ENCODE measurements around the gene DESI1.

DESI1 gene

DNA sequence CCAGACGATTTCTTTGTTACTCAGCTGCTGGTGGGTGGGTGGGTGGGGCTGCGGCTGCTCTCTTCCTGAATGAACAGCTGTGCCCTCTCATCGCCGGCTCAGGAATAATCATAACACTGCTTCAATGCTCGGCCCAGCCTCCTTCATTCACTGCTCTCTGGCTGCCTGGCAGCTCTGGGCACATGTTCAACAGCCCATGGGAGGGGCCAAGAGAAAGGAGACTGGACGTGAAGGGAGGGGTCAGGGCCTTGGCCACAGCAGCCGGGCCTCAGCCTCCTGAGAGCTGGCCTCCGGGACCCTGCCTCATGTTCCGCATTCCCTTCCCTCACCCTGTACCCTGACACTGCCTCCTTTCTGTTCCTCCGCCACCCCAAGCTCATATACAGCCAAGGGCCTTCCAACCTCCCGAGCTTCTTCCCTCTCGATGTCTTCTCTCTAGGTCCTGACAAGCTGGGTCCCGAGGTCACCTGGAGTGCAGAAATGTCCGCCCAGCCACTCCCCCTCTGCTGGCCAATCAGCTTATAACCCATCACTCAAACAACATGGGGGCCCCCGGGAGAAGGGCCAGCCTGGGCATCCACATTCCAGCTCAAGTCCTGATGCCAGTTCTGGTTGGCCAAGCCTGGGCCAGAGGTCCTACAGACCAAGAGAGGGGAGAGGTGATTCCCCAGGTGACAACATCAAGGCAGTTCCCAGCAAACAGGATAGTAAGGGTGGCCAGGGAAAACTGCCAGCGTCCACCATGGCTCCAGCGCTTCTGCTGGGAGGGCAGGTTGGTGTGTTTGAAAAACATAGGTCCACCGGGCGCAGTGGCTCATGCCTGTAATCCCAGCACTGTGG lies 63.2 kb downstream of the DESI1 start:
- DNase-seq (ENCODE audit: low read depth): no peak

DNA sequence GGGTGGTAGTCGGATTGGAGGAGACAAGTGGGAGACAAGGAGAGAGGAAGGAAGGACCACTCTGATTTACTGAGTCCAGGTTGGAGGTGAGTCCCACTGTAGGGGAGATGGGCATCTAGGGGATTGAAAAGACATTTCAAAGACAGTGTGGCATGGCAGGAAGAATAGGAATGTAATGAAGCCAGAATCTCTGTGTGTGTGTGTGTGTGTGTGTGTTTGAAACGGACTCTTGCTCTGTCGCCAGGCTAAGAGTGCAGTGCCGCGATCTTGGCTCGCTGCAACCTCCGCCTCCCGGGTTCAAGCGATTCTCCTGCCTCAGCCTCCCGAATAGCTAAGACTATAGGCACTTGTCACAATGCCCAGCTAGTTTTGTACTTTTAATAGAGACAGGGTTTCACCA lies 64.3 kb downstream of the DESI1 start:
- DNase-seq (ENCODE audit: low read depth): no peak

DNA sequence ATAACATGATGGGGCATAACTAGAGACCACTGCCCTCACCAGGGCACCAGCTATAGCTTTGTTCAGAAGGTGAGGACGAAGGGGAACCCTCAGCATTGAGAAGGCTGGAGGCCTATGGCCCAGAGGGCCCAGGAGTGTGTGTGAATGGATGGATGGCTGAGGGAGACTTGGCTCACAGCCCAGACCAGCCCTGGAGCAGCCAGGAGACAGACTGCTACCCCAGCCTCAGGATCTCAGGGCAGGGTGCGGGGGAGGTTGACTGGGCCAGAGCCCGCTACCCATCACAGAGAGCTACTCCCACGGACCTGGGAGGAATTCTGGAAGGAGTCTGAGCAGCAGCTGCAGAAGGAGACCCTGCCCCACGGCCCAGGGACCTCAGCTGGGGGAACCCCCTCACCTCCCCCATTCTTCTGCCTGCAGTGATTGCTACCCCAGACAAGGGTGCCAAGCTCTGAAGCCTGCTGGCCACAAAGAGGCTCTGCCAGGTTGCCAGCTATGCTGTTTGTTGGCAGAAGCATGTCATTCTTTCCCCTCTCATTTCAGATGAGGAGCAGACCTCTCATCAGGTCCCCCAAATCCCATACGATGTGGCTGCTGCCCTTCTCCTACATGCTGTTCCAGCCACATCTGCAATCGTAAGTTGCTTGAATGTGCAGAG lies 65.4 kb downstream of the DESI1 start:
- no peak for DNase-seq (ENCODE audit: low read depth)

DNA sequence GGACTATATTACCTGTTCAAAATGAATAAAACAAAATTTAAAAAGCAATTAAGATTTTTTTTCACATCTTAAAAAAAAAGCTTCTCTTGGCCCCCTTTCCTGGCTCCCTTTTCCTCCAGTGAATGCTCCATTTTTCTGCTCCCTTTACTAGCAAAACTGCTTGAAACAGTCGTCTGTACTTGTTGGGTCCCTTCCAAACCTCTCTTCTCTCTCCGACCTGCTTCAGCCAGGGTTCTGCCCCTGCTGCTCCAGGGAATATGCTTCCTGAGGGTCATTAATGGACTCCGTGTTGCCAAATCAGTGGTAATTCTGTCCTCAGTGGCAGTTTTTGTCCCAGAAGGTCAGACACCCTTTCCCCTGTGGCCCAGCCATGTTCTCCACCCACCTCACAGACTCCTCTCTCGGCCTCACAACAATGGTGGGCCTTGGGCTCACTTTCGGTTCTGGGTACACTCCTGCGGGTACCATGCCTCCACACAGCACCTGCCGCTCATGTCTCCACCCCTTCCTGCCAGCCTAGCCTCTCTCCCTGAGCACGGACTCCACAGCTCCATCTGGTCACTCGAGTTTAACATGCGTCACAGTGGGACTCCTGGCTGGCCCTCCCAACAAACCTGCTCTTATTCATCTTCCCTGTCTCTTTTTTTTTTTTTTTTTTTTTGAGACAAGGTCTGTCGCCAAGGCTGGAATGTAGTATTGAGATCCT lies 68.8 kb downstream of the DESI1 start:
- no peak for DNase-seq (ENCODE audit: low read depth)

DNA sequence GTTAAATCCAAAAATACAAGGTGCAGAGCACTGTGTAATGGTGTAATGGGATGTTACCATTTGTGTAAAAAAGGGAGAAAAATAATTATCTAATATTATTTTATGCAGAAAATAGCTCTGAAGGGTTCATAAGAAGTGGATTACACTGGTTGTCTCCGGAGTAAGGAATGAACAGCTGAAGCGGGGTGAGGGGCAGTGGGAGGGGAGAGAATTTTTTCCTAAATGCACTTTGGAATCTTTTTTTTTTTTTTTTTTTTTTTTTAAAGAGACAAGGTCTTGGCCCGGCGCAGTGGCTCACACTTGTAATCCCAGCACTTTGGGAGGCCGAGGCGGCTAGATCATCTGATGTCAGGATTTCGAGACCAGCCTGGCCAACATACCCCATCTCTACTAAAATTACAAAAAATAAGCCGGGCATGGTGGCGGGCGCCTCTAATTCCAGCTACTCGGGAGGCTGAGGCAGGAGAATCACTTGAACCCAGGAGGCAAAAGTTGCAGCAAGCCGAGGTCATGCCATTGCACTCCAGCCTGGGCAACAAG lies 69.8 kb downstream of the DESI1 start:
- DNase-seq (ENCODE audit: low read depth): no peak

DNA sequence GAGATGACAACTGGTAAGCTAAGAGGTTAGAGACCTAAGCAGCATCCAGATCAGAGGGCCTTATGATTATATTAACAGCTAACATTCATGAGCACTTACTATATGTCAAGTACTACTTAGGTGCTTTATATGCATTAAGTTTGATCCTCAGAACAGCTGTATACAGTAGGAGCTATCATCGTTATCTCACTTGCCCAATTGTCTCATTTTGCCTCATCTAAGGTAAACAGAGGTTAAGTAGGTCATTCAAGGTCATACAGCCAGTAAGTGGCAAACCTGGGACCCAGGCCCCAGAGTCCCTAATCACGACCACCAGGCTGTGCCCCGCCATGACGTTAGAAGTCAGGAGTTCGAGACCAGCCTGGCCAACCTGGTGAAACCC lies 72.0 kb downstream of the DESI1 start:
- no peak for DNase-seq (ENCODE audit: low read depth)
